HCT116 (cell line): ENCODE results near the gene ANKRD2.

Source experiments
- EZH2 ChIP-seq: fragments of 200-600 bp; sonication (generic); IDR thresholded peaks from 2 replicates; pipeline ENCODE4 v1.6.1; 2017; ENCODE audit warnings: antibody characterized with exemption, mixed run types
- FOSL1 ChIP-seq: IDR thresholded peaks from 2 replicates; pipeline ENCODE4 v1.6.1; 2012; ENCODE audit warnings: low read depth
- POLR2A ChIP-seq: IDR thresholded peaks from 2 replicates; pipeline ENCODE4 v1.7.0; 2011; ENCODE audit warnings: borderline replicate concordance; ENCODE audit not compliant: insufficient read depth, insufficient read length; ENCODE audit errors: extremely low read depth
- TF ChIP-seq, protein P1 (sequence below): IDR thresholded peaks from 2 replicates; pipeline ENCODE4 v1.6.1; 2011; ENCODE audit warnings: mild to moderate bottlenecking, low read length, moderate library complexity; ENCODE audit not compliant: insufficient replicate concordance; ENCODE audit errors: extremely low read depth

DNA sequence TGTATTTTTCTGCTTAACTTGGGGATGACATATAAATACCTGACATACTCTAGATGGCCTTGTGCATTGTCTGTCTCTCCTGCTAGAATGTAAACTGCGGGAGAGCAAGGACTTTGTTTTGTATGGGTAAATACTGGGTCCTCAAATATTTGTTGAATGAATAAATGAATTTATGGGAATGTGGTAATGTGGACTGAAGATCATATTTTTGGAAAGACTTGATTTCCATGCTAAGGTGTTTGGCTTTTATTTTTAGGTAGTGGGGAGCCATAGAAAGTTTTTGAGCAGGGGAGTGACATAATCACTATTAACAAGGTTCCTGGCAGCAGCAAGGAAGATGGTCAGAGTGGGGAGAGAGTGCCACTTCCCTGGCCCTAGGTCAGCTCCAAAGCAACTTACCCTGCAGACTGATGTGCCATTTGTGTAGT is 46.9 kb upstream of the ANKRD2 start:
- TF ChIP-seq POLR2A = no peak
- TF ChIP-seq, protein P1, sequence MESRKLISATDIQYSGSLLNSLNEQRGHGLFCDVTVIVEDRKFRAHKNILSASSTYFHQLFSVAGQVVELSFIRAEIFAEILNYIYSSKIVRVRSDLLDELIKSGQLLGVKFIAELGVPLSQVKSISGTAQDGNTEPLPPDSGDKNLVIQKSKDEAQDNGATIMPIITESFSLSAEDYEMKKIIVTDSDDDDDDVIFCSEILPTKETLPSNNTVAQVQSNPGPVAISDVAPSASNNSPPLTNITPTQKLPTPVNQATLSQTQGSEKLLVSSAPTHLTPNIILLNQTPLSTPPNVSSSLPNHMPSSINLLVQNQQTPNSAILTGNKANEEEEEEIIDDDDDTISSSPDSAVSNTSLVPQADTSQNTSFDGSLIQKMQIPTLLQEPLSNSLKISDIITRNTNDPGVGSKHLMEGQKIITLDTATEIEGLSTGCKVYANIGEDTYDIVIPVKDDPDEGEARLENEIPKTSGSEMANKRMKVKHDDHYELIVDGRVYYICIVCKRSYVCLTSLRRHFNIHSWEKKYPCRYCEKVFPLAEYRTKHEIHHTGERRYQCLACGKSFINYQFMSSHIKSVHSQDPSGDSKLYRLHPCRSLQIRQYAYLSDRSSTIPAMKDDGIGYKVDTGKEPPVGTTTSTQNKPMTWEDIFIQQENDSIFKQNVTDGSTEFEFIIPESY = no peak
- TF ChIP-seq FOSL1 = no peak
- no peak for TF ChIP-seq EZH2
